ENCODE data around the gene ABCC1.

ABCC1 gene

GRCh38 chr16:16113076-16113475 is 163.7 kb downstream of the ABCC1 start:
- Histone ChIP-seq H3K27me3 (ENCODE audit: control insufficient read depth, insufficient read depth, low read length) (no peaks in the 10 kb centered on the region), H3K4me1 (ENCODE audit: control insufficient read depth, insufficient read depth, low read length) (peaks cover 5% of the 10 kb centered on the region), H3K9me3 (ENCODE audit: control insufficient read depth, insufficient read depth, low read length) (no peaks in the 10 kb centered on the region), H3K27ac (ENCODE audit: low read depth, low read length) (no peak overlapping the region), H3K4me3 (ENCODE audit: low read depth, low read length) (no peak overlapping the region), H3K9ac (ENCODE audit: low read depth, low read length) (no peak overlapping the region), H3K36me3 (ENCODE audit: control insufficient read depth, insufficient read depth, low read length) (peaks cover 86% of the 10 kb centered on the region)

GRCh38 chr16:16116841-16117240 is 167.4 kb downstream of the ABCC1 start:
- Histone ChIP-seq H3K27me3 (ENCODE audit: control insufficient read depth, insufficient read depth, low read length) (no peaks in the 10 kb centered on the region), H3K4me3 (ENCODE audit: low read depth, low read length) (no peak overlapping the region), H3K4me1 (ENCODE audit: control insufficient read depth, insufficient read depth, low read length) (no peaks in the 10 kb centered on the region), H3K9me3 (ENCODE audit: control insufficient read depth, insufficient read depth, low read length) (no peaks in the 10 kb centered on the region), H3K27ac (ENCODE audit: low read depth, low read length) (no peak overlapping the region), H3K9ac (ENCODE audit: low read depth, low read length) (no peak overlapping the region), H3K36me3 (ENCODE audit: control insufficient read depth, insufficient read depth, low read length) (peaks cover 83% of the 10 kb centered on the region)

- Histone ChIP-seq H3K4me3 (ENCODE audit: low read depth, low read length) (no peak overlapping the region), H3K27ac (ENCODE audit: low read depth, low read length) (no peak overlapping the region), H3K36me3 (ENCODE audit: control insufficient read depth, insufficient read depth, low read length) (peaks cover 82% of the 10 kb centered on the region), H3K4me1 (ENCODE audit: control insufficient read depth, insufficient read depth, low read length) (no peaks in the 10 kb centered on the region), H3K9me3 (ENCODE audit: control insufficient read depth, insufficient read depth, low read length) (no peaks in the 10 kb centered on the region), H3K9ac (ENCODE audit: low read depth, low read length) (no peak overlapping the region), H3K27me3 (ENCODE audit: control insufficient read depth, insufficient read depth, low read length) (no peaks in the 10 kb centered on the region)
These were observed 168.9 kb downstream of the ABCC1 start for GRCh38 chr16:16118337-16118736.

- Histone ChIP-seq H3K27ac (ENCODE audit: low read depth, low read length) (no peak overlapping the region), H3K4me3 (ENCODE audit: low read depth, low read length) (no peak overlapping the region), H3K36me3 (ENCODE audit: control insufficient read depth, insufficient read depth, low read length) (peaks cover 82% of the 10 kb centered on the region), H3K9me3 (ENCODE audit: control insufficient read depth, insufficient read depth, low read length) (no peaks in the 10 kb centered on the region; the same call in 1 of the 2 replicates), H3K27me3 (ENCODE audit: control insufficient read depth, insufficient read depth, low read length) (no peaks in the 10 kb centered on the region), H3K4me1 (ENCODE audit: control insufficient read depth, insufficient read depth, low read length) (no peaks in the 10 kb centered on the region), H3K9ac (ENCODE audit: low read depth, low read length) (no peak overlapping the region)
These were observed 170.6 kb downstream of the ABCC1 start for GRCh38 chr16:16120044-16120381.

GRCh38 chr16:16120382-16121184 is 171.2 kb downstream of the ABCC1 start:
- Histone ChIP-seq H3K36me3 (ENCODE audit: control insufficient read depth, insufficient read depth, low read length) (peaks cover 80% of the 10 kb centered on the region), H3K9ac (ENCODE audit: low read depth, low read length) (no peak overlapping the region), H3K27ac (ENCODE audit: low read depth, low read length) (no peak overlapping the region), H3K9me3 (ENCODE audit: control insufficient read depth, insufficient read depth, low read length) (no peaks in the 10 kb centered on the region; the same call in 1 of the 2 replicates), H3K4me1 (ENCODE audit: control insufficient read depth, insufficient read depth, low read length) (no peaks in the 10 kb centered on the region), H3K27me3 (ENCODE audit: control insufficient read depth, insufficient read depth, low read length) (no peaks in the 10 kb centered on the region), H3K4me3 (ENCODE audit: low read depth, low read length) (no peak overlapping the region)

GRCh38 chr16:16121185-16121727 is 171.8 kb downstream of the ABCC1 start:
- Histone ChIP-seq H3K4me3 (ENCODE audit: low read depth, low read length) (no peak overlapping the region), H3K9me3 (ENCODE audit: control insufficient read depth, insufficient read depth, low read length) (no peaks in the 10 kb centered on the region; the same call in 1 of the 2 replicates), H3K27ac (ENCODE audit: low read depth, low read length) (no peak overlapping the region), H3K36me3 (ENCODE audit: control insufficient read depth, insufficient read depth, low read length) (peaks cover 83% of the 10 kb centered on the region), H3K9ac (ENCODE audit: low read depth, low read length) (no peak overlapping the region), H3K27me3 (ENCODE audit: control insufficient read depth, insufficient read depth, low read length) (no peaks in the 10 kb centered on the region), H3K4me1 (ENCODE audit: control insufficient read depth, insufficient read depth, low read length) (no peaks in the 10 kb centered on the region)

- no peaks in the 10 kb centered on the region for H3K27me3 ChIP-seq (ENCODE audit: control insufficient read depth, insufficient read depth, low read length)
These were observed 172.8 kb downstream of the ABCC1 start for GRCh38 chr16:16122264-16122663.

GRCh38 chr16:16124438-16124837 is 175.0 kb downstream of the ABCC1 start:
- H3K36me3 ChIP-seq (ENCODE audit: control insufficient read depth, insufficient read depth, low read length), result peaks cover 76% of the 10 kb centered on the region
- no peaks in the 10 kb centered on the region for H3K27me3 ChIP-seq (ENCODE audit: control insufficient read depth, insufficient read depth, low read length)
- no peak overlapping the region for H3K9ac ChIP-seq (ENCODE audit: low read depth, low read length)
- H3K4me1 ChIP-seq (ENCODE audit: control insufficient read depth, insufficient read depth, low read length), result no peaks in the 10 kb centered on the region
- no peak overlapping the region for H3K4me3 ChIP-seq (ENCODE audit: low read depth, low read length)
- no peak overlapping the region for H3K27ac ChIP-seq (ENCODE audit: low read depth, low read length)
- H3K9me3 ChIP-seq (ENCODE audit: control insufficient read depth, insufficient read depth, low read length), result no peaks in the 10 kb centered on the region; the same call in 1 of the 2 replicates

More at GRCh38 chr16:16122264-16122663, 172.8 kb downstream of the ABCC1 start:
- Histone ChIP-seq H3K9me3 (ENCODE audit: control insufficient read depth, insufficient read depth, low read length) (no peaks in the 10 kb centered on the region; the same call in 1 of the 2 replicates), H3K4me3 (ENCODE audit: low read depth, low read length) (no peak overlapping the region), H3K36me3 (ENCODE audit: control insufficient read depth, insufficient read depth, low read length) (peaks cover 82% of the 10 kb centered on the region), H3K9ac (ENCODE audit: low read depth, low read length) (no peak overlapping the region), H3K27ac (ENCODE audit: low read depth, low read length) (no peak overlapping the region), H3K4me1 (ENCODE audit: control insufficient read depth, insufficient read depth, low read length) (no peaks in the 10 kb centered on the region)

- no peaks in the 10 kb centered on the region; the same call in 1 of the 2 replicates for H3K9me3 ChIP-seq (ENCODE audit: control insufficient read depth, insufficient read depth, low read length)
- H3K4me1 ChIP-seq (ENCODE audit: control insufficient read depth, insufficient read depth, low read length), result no peaks in the 10 kb centered on the region
- no peak overlapping the region for H3K4me3 ChIP-seq (ENCODE audit: low read depth, low read length)
- no peak overlapping the region for H3K27ac ChIP-seq (ENCODE audit: low read depth, low read length)
- H3K36me3 ChIP-seq (ENCODE audit: control insufficient read depth, insufficient read depth, low read length), result peaks cover 81% of the 10 kb centered on the region
- no peaks in the 10 kb centered on the region for H3K27me3 ChIP-seq (ENCODE audit: control insufficient read depth, insufficient read depth, low read length)
- no peak overlapping the region for H3K9ac ChIP-seq (ENCODE audit: low read depth, low read length)
These were observed 175.6 kb downstream of the ABCC1 start for GRCh38 chr16:16124974-16125373.

- Histone ChIP-seq H3K4me3 (ENCODE audit: low read depth, low read length) (no peak overlapping the region), H3K36me3 (ENCODE audit: control insufficient read depth, insufficient read depth, low read length) (peaks cover 80% of the 10 kb centered on the region), H3K27me3 (ENCODE audit: control insufficient read depth, insufficient read depth, low read length) (no peaks in the 10 kb centered on the region), H3K9me3 (ENCODE audit: control insufficient read depth, insufficient read depth, low read length) (no peaks in the 10 kb centered on the region; the same call in 1 of the 2 replicates), H3K27ac (ENCODE audit: low read depth, low read length) (no peak overlapping the region), H3K9ac (ENCODE audit: low read depth, low read length) (no peak overlapping the region), H3K4me1 (ENCODE audit: control insufficient read depth, insufficient read depth, low read length) (no peaks in the 10 kb centered on the region)
These were observed 177.5 kb downstream of the ABCC1 start for GRCh38 chr16:16126896-16127295.

GRCh38 chr16:16127469-16128116 is 178.2 kb downstream of the ABCC1 start:
- Histone ChIP-seq H3K27me3 (ENCODE audit: control insufficient read depth, insufficient read depth, low read length) (no peaks in the 10 kb centered on the region), H3K4me3 (ENCODE audit: low read depth, low read length) (no peak overlapping the region), H3K9me3 (ENCODE audit: control insufficient read depth, insufficient read depth, low read length) (no peaks in the 10 kb centered on the region; the same call in 1 of the 2 replicates), H3K9ac (ENCODE audit: low read depth, low read length) (no peak overlapping the region), H3K36me3 (ENCODE audit: control insufficient read depth, insufficient read depth, low read length) (peaks cover 77% of the 10 kb centered on the region), H3K27ac (ENCODE audit: low read depth, low read length) (no peak overlapping the region), H3K4me1 (ENCODE audit: control insufficient read depth, insufficient read depth, low read length) (no peaks in the 10 kb centered on the region)

All from HUES48 (cell line).